D721Med (cell line): ENCODE data around the gene MED14.
"Not testable (repeated sequence)": the region's sequence is repeated elsewhere in the genome, so short reads cannot be mapped to it uniquely, and the experiment has no call there.

Experiments
- DNase-seq: peaks from one replicate; pipeline ENCODE4 v3.0.0; 2011; ENCODE audit warnings: low spot score; ENCODE audit not compliant: insufficient read length
- FAIRE-seq: peaks from 2 replicates; lab custom pipeline; 2011; peaks lifted over from hg19 to GRCh38; lab: Jason Lieb, UNC
- TF ChIP-seq, protein P1 (sequence below): IDR thresholded peaks from 2 replicates; pipeline ENCODE4 v1.5.1; 2012; ENCODE audit warnings: mild to moderate bottlenecking, control low read depth; ENCODE audit not compliant: insufficient read depth; ENCODE audit errors: missing control alignments

MED14 gene

DNA sequence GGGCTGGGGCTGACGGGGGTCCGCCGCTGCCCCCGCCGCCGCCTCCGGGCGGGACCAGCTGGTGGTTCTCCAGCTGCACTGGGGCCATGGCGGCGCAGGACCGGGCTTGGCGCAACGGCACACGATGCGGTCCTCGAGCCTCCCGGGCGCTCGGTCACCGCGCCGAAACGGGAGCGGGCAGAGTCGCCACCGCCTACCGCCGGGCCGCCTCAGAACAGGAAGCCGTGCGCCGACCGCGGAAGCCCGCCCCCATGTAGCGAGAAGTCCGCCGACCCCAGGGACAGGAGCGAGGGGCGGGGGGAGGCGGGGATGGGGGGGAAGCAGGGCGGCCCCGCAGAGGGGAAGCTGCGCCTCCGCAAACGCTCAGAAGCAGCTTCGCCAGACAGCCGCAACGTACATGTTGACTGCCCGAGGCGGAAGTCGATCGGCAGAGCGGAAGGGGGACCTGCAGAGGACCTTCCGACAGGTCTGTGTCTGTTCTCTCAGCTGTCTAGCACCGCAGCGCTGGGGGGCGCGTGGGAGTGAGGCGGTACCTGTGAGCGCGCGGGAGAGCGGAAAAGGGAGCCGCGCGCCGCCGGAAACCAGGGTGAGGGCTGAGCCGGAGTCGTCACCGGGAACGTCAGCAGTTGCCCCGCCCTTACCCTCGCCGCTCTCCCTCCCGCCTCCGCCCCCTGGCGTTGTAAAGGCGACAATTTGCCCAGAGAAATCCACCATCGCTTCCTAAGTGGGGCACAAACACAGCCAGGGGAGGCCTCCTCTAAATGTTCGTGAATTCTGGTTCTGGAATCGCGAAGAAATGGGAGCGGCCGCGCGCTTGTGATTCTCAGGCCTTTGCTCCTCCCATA lies at the start of gene MED14:
MED14 (minus strand) TSS at position 218 of the 845 bp plus-strand sequence; CDS start at position 88, 130 bp downstream.
- no peak for DNase-seq
- TF ChIP-seq, protein P1, sequence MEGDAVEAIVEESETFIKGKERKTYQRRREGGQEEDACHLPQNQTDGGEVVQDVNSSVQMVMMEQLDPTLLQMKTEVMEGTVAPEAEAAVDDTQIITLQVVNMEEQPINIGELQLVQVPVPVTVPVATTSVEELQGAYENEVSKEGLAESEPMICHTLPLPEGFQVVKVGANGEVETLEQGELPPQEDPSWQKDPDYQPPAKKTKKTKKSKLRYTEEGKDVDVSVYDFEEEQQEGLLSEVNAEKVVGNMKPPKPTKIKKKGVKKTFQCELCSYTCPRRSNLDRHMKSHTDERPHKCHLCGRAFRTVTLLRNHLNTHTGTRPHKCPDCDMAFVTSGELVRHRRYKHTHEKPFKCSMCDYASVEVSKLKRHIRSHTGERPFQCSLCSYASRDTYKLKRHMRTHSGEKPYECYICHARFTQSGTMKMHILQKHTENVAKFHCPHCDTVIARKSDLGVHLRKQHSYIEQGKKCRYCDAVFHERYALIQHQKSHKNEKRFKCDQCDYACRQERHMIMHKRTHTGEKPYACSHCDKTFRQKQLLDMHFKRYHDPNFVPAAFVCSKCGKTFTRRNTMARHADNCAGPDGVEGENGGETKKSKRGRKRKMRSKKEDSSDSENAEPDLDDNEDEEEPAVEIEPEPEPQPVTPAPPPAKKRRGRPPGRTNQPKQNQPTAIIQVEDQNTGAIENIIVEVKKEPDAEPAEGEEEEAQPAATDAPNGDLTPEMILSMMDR: peak; percentile 20
- FAIRE-seq: no peak

- TF ChIP-seq, protein P1: no peak
These were observed 49.3 kb upstream of the MED14 start for GRCh38 chrX:40784516-40785151.

GRCh38 chrX:40782644-40783259 lies 47.4 kb upstream of the MED14 start:
- not testable (repeated sequence) for DNase-seq
- FAIRE-seq: peak; percentile 41

More at GRCh38 chrX:40784516-40785151, 49.3 kb upstream of the MED14 start:
- DNase-seq: no peak
- no peak for FAIRE-seq

- TF ChIP-seq, protein P1: no peak
- no peak for FAIRE-seq
- DNase-seq: no peak
These were observed 45.6 kb upstream of the MED14 start for GRCh38 chrX:40780951-40781350.

GRCh38 chrX:40780082-40780481 lies 44.7 kb upstream of the MED14 start:
- DNase-seq: no peak
- TF ChIP-seq, protein P1: no peak
- FAIRE-seq: no peak

- TF ChIP-seq, protein P1: no peak
- no peak for FAIRE-seq
- no peak for DNase-seq
These were observed 43.7 kb upstream of the MED14 start for GRCh38 chrX:40778861-40779575.

DNA sequence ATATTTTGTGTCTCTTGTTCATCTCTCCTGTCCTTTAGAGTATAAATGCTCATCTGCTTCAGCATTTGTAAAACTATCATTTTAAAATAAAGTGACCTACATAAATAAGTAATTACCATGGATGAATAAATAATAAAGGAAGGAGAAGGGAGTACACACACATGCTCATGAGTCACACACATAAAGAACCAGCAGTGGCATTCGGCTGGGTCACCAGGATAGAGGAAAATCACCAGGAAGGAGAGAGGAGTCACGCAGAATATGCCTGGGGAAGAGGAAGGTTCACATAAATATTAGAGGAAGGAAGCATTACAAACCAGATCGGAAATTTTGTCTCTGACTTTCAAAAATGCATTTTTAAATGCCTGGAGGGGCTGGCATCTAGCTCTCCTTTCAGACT lies 38.5 kb upstream of the MED14 start:
- DNase-seq: no peak
- no peak for FAIRE-seq
- TF ChIP-seq, protein P1: no peak
